HG03442 (cell line): ENCODE data around the gene AKAP13.
"Not testable (repeated sequence)": the region's sequence is repeated elsewhere in the genome, so short reads cannot be mapped to it uniquely, and the experiment has no call there.

Experiments
- ATAC-seq: cut with Tn5 transposase; IDR thresholded peaks from one replicate; pipeline ENCODE4 v1.9.1; 2021; ENCODE audit warnings: mild to moderate bottlenecking, moderate library complexity; ENCODE audit not compliant: unreplicated experiment

Gene AKAP13

DNA sequence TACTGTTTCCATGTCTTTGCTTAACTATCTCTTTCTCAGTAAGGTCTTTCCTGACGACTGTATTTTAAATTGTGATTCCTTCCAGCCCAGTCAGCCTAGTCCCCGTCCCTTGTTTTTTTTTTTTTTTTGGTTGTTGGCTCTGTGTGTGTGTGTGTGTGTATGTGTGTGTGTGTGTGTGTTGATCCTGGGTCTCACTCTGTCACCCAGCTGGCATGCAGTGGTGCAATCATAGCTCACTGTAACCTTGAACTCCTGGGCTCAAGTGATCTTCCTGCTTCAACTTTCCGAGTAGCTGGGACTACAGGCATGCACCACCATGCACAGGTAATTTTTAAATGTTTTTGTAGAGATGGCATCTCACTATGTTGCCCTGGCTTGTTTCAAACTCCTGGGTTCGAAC lies 31.3 kb upstream of the AKAP13 start:
- not testable (repeated sequence) for ATAC-seq

DNA sequence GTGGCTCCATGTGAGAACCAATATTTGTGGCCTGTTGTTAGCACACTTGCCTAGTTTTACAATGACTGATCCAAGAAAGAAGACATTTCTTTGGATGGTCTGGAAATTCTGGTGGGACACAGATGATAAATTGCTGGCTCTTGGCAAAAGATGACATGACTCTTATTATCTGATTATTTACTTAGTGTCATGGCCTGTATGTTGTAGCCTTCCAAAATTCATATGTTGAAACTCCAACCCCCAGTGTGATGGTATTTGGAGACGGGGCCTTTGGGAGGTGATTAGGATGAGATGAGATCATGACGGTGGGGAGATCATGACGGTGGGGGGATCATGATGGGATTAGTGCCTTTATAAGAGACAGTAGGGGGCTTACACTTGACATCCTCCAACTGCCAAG lies 30.0 kb upstream of the AKAP13 start:
- no peak for ATAC-seq

DNA sequence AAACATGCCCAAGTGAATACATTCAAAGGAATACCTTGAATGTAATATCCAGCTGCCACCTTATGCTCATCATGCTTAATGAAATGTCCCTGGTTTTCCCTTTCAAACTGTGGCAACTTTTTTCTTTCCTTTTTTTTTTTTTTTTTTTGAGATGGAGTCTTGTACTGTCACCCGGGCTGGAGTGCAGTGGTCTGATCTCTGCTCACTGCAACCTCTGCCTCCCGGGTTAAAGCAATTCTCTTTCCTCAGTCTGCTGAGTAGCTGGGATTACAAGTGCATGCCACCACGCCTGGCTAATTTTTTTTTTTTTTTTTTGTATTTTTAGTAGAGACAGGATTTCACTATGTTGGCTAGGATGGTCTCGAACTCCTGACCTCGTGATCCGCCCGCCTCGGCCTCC lies 28.9 kb upstream of the AKAP13 start:
- not testable (repeated sequence) for ATAC-seq

- no peak for ATAC-seq
Observed at GRCh38 chr15:85351965-85352364, 28.4 kb upstream of the AKAP13 start.

GRCh38 chr15:85353516-85353915 lies 26.9 kb upstream of the AKAP13 start:
- ATAC-seq: no peak

- ATAC-seq: no peak
Observed at GRCh38 chr15:85354461-85354860, 25.9 kb upstream of the AKAP13 start.

DNA sequence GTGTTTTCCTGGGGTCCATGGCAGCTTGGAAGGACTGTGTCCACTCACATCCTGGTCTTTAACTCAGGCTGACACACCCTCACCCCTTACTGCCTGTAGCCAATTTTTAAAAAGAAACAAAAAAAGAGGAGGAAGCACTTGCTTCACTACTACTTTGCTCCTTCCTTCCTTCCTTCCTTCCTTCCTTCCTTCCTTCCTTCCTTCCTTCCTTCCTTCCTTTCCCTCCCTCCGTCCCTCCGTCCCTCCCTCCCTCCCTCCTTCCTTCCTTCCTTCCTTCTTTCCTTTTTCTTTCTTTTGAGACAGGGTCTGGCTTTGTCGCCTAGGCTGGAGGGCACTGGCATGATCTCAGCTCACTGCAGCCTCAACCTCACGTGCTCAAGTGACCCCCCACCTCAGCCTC lies 25.5 kb upstream of the AKAP13 start:
- no peak for ATAC-seq

GRCh38 chr15:85356276-85356675 lies 24.1 kb upstream of the AKAP13 start:
- ATAC-seq: no peak

GRCh38 chr15:85361323-85361722 lies 19.1 kb upstream of the AKAP13 start:
- ATAC-seq: peak; percentile 60

GRCh38 chr15:85362436-85363081 lies 17.8 kb upstream of the AKAP13 start:
- ATAC-seq: no peak

- ATAC-seq: no peak
Observed at GRCh38 chr15:85365980-85366379, 14.4 kb upstream of the AKAP13 start.

DNA sequence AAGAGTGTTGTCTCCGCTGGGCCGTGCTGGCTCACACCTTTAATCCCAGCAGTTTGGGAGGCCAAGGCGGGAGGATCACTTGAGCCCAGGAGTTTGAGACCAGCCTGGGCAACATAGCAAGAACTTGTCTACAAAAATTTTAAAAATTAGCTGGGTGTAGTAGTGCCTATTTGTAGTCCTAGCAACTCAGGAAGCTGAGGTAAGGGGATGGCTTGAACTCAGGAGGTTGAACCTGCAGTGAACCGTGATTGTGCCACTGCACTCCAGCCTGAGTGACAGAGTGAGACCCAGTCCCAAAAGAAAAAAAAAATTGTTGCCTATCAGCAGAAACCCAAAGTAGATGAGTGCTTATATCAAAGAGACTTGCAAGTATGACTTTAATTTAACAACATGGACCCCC lies 12.7 kb upstream of the AKAP13 start:
- ATAC-seq: no peak

GRCh38 chr15:85374831-85375230 lies 5.6 kb upstream of the AKAP13 start:
- ATAC-seq: no peak

DNA sequence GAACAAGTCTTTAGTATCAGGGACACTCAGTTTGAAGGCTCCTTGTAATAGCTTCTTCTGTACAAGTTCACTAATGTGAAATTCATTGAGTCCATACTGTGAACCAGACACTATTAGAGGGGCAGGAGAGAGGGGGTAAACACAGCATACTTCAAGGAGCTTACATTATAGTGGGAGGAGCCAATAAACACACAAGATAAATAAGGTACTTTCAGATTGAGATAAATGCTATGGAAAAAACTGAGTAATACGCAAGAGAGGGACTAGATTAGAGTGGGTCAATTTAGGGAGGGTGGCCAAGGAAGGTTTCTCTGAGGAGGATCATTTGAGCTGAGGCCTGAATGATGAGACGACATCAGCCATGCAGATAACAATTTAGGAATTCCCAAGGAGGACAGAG lies 3.1 kb upstream of the AKAP13 start:
- ATAC-seq: no peak

DNA sequence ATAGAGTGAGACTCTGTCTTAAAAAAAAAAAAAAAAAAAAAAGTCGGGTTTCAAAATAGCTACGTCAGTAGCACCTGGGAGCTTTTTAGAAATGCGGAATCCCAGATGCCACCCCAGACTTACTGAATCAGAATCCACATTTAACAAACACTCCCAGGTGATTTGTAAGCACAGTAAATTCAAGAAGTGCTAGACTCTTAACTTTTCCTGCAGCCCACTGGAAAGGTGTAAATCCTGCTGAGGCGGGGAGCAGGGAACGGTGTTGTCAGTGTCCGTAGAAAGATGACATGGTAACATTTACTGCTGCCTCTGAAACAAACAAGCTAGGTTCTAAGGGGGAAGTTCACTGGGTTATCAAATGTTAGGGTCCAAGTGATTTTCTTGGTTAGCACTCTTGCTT lies 2.4 kb upstream of the AKAP13 start:
- ATAC-seq: no peak

DNA sequence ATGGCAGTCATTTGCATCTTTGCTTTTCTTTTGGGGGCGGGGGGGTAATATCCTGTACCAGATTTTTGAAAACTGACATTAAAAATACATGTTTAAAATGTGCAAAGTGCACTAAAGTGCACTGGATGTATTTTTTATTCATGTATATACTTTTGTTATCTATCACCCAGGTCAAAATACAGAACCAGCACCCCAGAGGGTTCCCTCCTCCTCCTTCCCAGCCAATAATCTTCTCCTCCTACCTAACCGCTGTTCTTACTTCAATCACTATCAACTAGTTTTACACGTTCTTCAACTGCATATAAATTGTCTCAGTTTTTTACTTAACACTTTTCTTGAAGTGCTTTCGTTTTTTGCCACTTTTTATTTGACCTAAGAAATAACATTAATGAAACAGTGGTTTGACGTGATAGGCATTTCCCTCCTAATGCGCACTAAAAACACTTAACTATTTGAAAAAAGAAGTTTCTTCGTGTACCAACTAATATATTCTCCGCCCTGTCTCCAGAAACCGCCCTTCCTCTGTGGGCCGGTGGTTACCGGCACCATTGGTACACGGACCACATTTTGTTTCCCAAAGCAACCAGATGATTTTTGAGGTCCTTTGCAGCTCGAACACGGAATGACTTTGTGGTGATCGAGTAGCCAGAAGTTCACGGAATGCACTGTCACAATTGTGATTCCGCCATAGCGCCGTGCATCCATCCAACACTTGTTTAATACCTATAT lies 836 bp upstream of the AKAP13 start:
- ATAC-seq: no peak

- peak; percentile 26 for ATAC-seq
Observed at GRCh38 chr15:85380812-85381642, 624 bp downstream of the AKAP13 start.

GRCh38 chr15:85381850-85382751 lies 1.7 kb downstream of the AKAP13 start:
- no peak for ATAC-seq

GRCh38 chr15:85382942-85383341 lies 2.5 kb downstream of the AKAP13 start:
- no peak for ATAC-seq

DNA sequence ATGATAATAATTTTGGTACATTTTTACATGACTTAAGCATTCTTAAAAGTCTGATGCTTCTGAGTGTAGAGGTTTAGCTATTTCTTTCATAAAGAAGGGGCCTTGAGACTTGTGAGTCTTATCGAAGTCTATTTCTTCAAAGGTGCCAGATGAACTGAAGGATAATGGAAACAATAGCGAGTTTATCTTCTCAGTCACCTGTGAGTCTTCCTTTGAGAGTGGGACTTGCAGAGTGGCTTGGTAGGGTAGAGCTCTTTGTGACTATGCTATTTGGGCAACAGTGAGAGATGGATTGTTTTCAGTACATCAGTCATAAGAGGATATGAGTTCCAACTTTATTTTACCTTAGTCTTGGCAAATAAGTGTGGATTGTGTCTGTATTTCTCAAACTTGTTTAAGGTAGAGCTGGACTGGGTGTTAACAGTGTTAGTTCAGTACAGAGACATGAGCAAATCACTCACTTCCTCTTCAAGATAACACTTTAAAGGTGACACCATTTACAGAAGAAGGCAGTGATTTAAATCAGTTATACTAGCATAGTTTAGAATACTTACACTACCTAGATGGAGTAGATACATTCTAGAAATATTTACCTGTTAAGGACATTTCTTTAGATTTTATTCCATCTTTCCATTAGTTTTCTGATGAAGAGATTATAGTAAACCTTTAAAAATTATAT lies 3.2 kb downstream of the AKAP13 start:
- ATAC-seq: no peak
